Vagina (tissue), 2 donors: ENCODE data around the gene CACNG7. TPM values are rescaled to one million over a fixed set of nuclear protein-coding genes. Genes with fewer than 3 reads are reported as not detected.

Experiments used
- DNase-seq, 2 donors: peaks; one replicate each; pipeline ENCODE4 v3.0.0-alpha.2; 2017; ENCODE audit errors: extremely low spot score in 2 of 2
- H3K27ac ChIP-seq: fragments of 200-600 bp; sonication (generic); one replicate; pipeline ENCODE4 v1.5.1; 2019
- H3K27me3 ChIP-seq: fragments of 200-600 bp; sonication (generic); one replicate; pipeline ENCODE4 v1.5.1; 2019
- H3K36me3 ChIP-seq, 2 donors: fragments of 200-600 bp; sonication (generic); one replicate each; pipeline ENCODE4 v1.5.1; 2017 to 2019
- H3K4me1 ChIP-seq: fragments of 200-600 bp; sonication (generic); one replicate; pipeline ENCODE4 v1.5.1; 2019
- H3K4me3 ChIP-seq, 2 donors: fragments of 200-600 bp; sonication (generic); 1 replicate in 1 of 2; 2 replicates in 1 of 2; pipeline ENCODE4 v1.5.1; 2016 to 2019
- H3K9me3 ChIP-seq: fragments of 200-600 bp; sonication (generic); one replicate; pipeline ENCODE4 v1.5.1; 2019
- CTCF ChIP-seq, 3 experiments: fragments of 450-650 bp in 2 of 3; fragments of 200-600 bp in 1 of 3; sonication (generic) in 1 of 3; IDR thresholded peaks; one replicate each; pipeline ENCODE4 v1.5.1; 2017 to 2019; ENCODE audit warnings: antibody characterized with exemption in 3 of 3, mild to moderate bottlenecking in 2 of 3, moderate library complexity in 2 of 3
- POLR2A ChIP-seq, 2 donors: fragments of 450-650 bp; IDR thresholded peaks; one replicate each; pipeline ENCODE4 v1.6.1; 2017; ENCODE audit warnings: antibody characterized with exemption in 2 of 2, mild to moderate bottlenecking in 2 of 2, moderate library complexity in 2 of 2
- POLR2AphosphoS5 ChIP-seq, 2 donors: sonication (generic); formaldehyde crosslinking; IDR thresholded peaks; one replicate each; pipeline ENCODE4 v1.9.0; 2017; ENCODE audit warnings: antibody characterized with exemption in 2 of 2, mild to moderate bottlenecking in 2 of 2, low read depth in 1 of 2; ENCODE audit not compliant: insufficient read depth in 1 of 2
- intact Hi-C: fragments of 100-400 bp; cut with DNase I; formaldehyde crosslinking; loops from one replicate; pipeline ENCODE4 v1.15.1; 2023
- total RNA-seq: library from RNA; depleted of rRNA; stranded (reverse); fragments of >200 nt; gene quantifications from one replicate; pipeline ENCODE4 v1.2.3, GENCODE V29; 2016

CACNG7 gene
- total RNA-seq, 1 donor from 2014 or later = not detected

- TF ChIP-seq POLR2A (IDR thresholded peaks at IDR 0.05) (no peak), CTCF (IDR thresholded peaks at IDR 0.05) (no peak), POLR2AphosphoS5 (IDR thresholded peaks at IDR 0.05; ENCODE audit: insufficient read depth in 1 of 2, low read depth in 1 of 2) (no peak)
- Histone ChIP-seq H3K27me3 (no peaks in the 10 kb centered on the region), H3K27ac (peak overlapping the region; percentile 95), H3K36me3 (peaks cover 0 to 20% of the 10 kb centered on the region in 2 donors), H3K4me3 (peak overlapping the region in 1 of 2 donors; percentile 96), H3K9me3 (no peaks in the 10 kb centered on the region), H3K4me1 (peaks cover 55% of the 10 kb centered on the region)
- DNase-seq = no peak
- intact Hi-C loops = no loop called here
Observed at GRCh38 chr19:53870485-53870844, 38.6 kb upstream of the CACNG7 start.

- TF ChIP-seq CTCF (IDR thresholded peaks at IDR 0.05) (no peak), POLR2A (IDR thresholded peaks at IDR 0.05) (no peak), POLR2AphosphoS5 (IDR thresholded peaks at IDR 0.05; ENCODE audit: insufficient read depth in 1 of 2, low read depth in 1 of 2) (no peak)
- Histone ChIP-seq H3K4me3 (no peak overlapping the region), H3K36me3 (peaks cover 0 to 20% of the 10 kb centered on the region in 2 donors), H3K27me3 (no peaks in the 10 kb centered on the region), H3K27ac (no peak overlapping the region), H3K9me3 (no peaks in the 10 kb centered on the region), H3K4me1 (peaks cover 46% of the 10 kb centered on the region)
- DNase-seq = no peak
- intact Hi-C loops = no loop called here
Observed at GRCh38 chr19:53871454-53871853, 37.6 kb upstream of the CACNG7 start.

GRCh38 chr19:53872762-53873161 lies 36.3 kb upstream of the CACNG7 start:
- no peak for TF ChIP-seq POLR2AphosphoS5 (IDR thresholded peaks at IDR 0.05; ENCODE audit: insufficient read depth in 1 of 2, low read depth in 1 of 2)
- TF ChIP-seq CTCF (IDR thresholded peaks at IDR 0.05) = no peak
- TF ChIP-seq POLR2A (IDR thresholded peaks at IDR 0.05) = no peak
- intact Hi-C loops = no loop called here
- H3K4me1 ChIP-seq = peaks cover 37% of the 10 kb centered on the region
- no peaks in the 10 kb centered on the region for H3K27me3 ChIP-seq
- H3K9me3 ChIP-seq = no peaks in the 10 kb centered on the region
- DNase-seq = no peak
- no peak overlapping the region for H3K4me3 ChIP-seq
- H3K27ac ChIP-seq = no peak overlapping the region
- peaks cover 0 to 20% of the 10 kb centered on the region in 2 donors for H3K36me3 ChIP-seq

GRCh38 chr19:53873773-53874605 lies 35.1 kb upstream of the CACNG7 start:
- TF ChIP-seq POLR2A (IDR thresholded peaks at IDR 0.05) (no peak), CTCF (IDR thresholded peaks at IDR 0.05) (no peak), POLR2AphosphoS5 (IDR thresholded peaks at IDR 0.05; ENCODE audit: insufficient read depth in 1 of 2, low read depth in 1 of 2) (peak in 1 of 2 donors; percentile 15)
- Histone ChIP-seq H3K36me3 (peaks cover 0 to 20% of the 10 kb centered on the region in 2 donors), H3K4me1 (peaks cover 37% of the 10 kb centered on the region), H3K4me3 (no peak overlapping the region), H3K9me3 (no peaks in the 10 kb centered on the region), H3K27me3 (no peaks in the 10 kb centered on the region), H3K27ac (no peak overlapping the region)
- DNase-seq = no peak
- intact Hi-C loops = no loop called here

GRCh38 chr19:53874606-53874990 lies 34.5 kb upstream of the CACNG7 start:
- H3K27me3 ChIP-seq = no peaks in the 10 kb centered on the region
- intact Hi-C loops = no loop called here
- peaks cover 39% of the 10 kb centered on the region for H3K4me1 ChIP-seq
- no peak overlapping the region for H3K4me3 ChIP-seq
- no peaks in the 10 kb centered on the region for H3K9me3 ChIP-seq
- no peak for DNase-seq
- H3K36me3 ChIP-seq = peaks cover 0 to 20% of the 10 kb centered on the region in 2 donors
- TF ChIP-seq POLR2A (IDR thresholded peaks at IDR 0.05) (no peak), POLR2AphosphoS5 (IDR thresholded peaks at IDR 0.05; ENCODE audit: insufficient read depth in 1 of 2, low read depth in 1 of 2) (no peak), CTCF (IDR thresholded peaks at IDR 0.05) (no peak)
- H3K27ac ChIP-seq = no peak overlapping the region
